GM21717 (cell line): ENCODE measurements around the gene GGT6.

Source experiments
- ATAC-seq: cut with Tn5 transposase; IDR thresholded peaks from one replicate; pipeline ENCODE4 v1.9.1; 2021; ENCODE audit warnings: mild to moderate bottlenecking, moderate library complexity; ENCODE audit not compliant: unreplicated experiment

GGT6 gene

GRCh38 chr17:4554997-4555799, 5.2 kb downstream of the GGT6 start, which contains the start of gene MYBBP1A:
TSS of gene MYBBP1A (minus strand) at chr17:4555384. CDS start at chr17:4555324, 60 bp downstream.
- peak; percentile 71 for ATAC-seq

DNA sequence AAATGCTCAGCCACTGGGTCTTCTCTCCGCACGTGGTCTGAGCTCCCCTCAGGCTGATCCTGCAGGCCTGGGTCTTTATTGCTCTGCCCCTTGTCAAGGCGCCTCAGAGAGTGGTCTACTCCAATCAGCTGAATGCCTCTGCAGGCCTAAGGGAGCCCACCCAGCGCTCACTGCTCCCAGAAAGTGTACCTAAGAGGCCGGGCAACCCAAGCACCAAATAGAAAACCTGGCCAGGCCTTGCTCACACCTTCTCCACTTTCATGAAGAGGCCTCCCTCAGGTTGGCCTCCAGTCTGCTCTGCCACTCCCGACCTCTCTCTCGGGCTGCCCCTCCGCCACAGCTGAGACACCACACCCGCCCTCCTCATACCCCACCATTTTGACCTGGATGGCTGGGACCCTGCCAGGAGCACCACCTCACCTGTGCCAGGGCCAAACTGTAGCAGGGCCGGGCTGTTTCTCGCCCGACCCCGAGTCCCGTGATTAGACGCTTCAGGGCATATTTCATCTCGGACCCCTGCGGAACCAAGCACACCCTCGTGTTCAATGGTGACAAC, 5.9 kb downstream of the GGT6 start:
- no peak for ATAC-seq

DNA sequence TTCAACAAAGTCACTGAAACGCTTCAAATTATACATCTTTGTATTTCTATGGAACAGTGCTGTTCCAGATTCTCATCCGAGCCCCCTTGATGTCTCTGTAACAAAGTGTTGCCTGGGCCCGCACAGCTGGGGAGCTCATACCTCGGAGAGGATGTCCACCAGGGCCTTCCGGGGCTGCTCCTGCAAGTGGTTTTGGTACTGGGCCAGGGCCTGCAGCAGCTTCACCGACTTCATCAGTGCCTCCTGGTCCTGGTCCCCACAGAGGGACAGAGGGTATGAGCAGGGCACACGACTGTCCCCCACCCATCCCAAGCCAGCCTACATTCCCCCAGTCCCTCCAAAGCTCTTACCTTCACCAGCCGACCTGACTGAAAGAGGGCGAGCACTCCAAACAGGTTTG, 6.7 kb downstream of the GGT6 start:
- ATAC-seq = no peak

DNA sequence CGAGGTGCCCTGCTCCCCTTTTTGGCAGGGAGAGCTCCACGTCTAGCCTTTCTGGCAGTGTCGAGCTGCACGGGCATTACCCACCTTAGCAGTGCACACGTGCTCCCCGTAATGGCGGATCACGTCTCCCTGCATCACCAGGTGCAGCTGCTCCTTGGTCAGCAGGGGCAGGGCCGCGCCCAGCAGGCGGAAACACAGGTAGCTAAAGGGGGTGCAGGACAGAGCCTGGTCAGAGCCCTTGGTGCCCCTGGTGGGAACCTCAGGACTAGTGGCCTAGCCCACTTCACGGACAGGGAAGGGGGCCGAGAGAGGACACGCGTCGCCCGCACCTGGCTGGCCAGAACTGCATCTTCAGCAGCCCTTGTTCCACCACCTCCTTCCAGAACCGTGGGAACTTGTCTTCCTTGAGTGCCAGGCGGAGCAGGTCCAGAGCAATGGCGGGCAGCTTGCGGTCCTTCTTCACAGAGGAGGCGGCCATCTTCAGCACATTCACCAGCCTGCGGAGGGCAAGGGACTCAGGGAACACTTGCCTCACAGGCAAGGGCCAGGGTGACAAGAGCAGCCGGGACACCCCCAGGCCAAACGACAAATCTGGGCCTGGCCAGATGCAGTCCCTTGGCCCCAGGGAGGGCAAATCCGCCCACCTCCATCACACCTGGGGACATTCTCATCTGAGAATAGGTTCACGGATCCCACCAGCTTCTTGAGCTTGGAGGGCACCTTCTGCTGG, 8.4 kb downstream of the GGT6 start:
- ATAC-seq = no peak

DNA sequence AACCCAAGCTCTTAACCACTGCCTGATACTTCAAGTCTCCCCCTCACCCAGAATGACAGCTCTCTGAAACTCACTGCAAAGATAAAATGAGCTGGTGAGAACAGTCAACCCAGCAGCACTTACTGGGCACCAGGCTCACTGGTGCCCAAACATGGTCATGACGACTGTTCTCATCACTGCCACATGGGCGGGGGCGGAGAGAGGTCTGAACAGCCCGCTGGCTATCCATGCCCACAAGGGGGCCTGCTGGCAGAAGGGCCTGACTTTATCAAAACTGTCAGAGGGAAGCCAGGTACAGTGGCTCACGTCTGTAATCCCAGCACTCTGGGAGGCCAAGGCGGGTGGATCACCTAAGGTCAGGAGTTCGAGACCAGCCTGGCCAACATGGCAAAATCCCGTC, 9.2 kb downstream of the GGT6 start:
- ATAC-seq = no peak

DNA sequence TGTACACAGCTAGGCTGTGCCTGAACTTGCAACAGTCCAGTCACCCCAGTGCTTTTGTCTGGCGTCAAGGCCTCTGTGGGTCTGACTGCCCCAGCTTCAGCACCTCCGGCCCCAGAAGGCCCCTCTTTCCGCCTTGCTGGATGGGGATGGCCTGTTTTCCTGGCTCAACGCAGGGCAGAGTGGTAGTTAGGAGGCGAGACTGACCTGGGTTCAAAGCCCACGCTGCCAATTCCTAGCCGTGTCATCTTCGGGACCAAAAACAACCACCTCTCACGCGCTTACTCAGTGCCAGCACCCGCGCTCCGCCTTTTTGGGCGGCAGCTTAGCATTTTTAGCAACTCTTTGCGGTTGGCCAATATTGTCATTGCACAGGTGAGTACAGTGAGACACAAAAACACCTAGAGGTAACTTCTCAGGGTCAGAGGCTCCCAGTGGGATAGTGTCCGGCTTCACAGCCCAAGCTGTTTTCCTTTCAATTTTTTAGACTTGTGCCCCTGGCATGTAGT, 9.8 kb downstream of the GGT6 start:
- no peak for ATAC-seq

GRCh38 chr17:4549781-4550533, 10.4 kb downstream of the GGT6 start:
- no peak for ATAC-seq

DNA sequence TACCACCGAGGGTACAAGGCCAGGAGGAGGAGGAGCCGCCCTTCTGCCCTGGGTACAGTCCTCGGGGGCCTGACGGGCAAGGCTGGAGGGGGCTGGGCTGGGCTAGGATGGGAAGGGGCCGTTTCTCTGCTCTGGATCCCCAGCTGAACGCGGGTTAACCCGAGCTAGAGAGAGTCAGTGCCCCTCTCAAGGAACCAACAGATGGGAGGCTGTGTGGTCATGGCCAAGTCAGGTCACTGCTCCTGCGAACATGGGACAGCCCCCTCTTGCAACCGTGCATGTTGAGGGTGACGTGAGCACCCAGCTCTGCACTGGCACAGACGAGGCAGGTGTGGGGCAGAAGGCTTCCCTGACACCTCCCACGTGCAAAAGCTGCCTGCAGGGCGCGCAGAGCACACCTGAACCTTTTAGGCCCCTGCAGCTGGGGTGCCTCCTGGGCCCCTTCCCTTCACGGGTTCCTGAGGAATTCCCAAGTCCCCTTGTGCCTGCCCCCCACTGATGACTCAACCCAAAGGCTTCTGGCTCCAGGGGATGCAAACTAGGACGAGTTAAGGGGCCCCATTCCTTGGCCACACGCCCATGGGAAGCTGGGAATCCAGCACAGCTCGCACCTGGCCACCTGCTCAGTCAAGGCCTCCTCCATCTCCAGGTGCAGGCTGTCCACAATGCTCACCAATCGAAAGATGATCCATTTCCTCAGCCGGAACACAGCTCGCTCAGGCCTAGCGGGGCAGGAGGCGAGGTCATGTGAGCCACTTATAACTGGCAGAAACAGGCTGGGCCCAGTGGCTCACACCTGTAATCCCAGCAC, 11.5 kb downstream of the GGT6 start:
- ATAC-seq = no peak

GRCh38 chr17:4548061-4548461, 12.3 kb downstream of the GGT6 start:
- ATAC-seq = no peak

DNA sequence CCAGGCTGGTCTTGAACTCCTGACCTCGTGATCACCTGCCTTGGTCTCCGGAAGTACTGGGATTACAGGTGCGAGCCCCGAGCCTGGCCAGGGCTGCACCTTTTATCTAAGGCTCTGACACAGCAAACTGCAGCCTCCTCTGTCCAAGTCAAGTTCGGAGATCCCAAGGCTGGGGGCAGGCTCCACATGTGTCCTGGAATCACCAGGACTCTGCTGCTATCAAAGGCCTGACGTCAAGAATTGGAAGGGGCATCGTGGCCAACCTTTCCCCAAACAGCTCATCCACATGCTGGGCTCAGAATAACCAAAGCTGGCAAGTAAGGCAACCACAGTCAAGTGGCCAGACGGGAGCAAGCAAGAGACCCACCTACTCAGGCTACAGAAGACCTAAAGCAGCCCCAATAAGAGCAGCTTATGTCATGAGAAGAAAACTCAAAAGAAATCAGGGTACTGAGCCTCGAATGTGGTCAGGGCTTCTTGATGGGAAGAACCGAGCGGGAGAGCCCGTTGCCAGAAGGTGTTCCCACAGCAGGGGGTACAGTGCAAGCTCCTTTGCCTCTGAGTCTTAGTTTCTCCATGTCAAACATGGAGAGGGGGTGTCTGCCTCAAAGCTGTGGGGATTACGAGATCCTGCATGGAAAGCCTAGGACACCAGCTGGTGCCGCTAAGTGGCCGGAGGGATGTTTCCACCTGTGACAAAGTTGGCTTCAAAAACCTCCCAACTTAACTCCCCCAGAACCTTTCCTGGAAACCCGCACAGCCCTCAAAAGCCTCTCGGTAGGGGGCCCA, 13.1 kb downstream of the GGT6 start:
- ATAC-seq = no peak

GRCh38 chr17:4545217-4545951, 15.0 kb downstream of the GGT6 start:
- no peak for ATAC-seq

DNA sequence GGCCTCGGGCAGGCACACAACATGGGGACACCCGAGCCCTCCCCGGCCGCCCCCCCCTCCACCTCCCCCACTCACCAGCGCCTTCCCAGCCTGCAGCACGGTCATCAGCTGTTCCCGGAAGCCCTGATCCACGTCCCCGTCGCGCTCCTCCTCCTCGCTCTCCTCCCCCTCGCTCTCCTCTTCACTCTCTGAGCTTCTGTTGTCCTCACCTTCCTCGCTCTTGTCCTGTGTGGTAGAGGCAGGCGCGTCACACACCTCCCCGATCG, 15.5 kb downstream of the GGT6 start:
- ATAC-seq = no peak

- no peak for ATAC-seq
Observed at GRCh38 chr17:4544135-4544950, 16.0 kb downstream of the GGT6 start.

DNA sequence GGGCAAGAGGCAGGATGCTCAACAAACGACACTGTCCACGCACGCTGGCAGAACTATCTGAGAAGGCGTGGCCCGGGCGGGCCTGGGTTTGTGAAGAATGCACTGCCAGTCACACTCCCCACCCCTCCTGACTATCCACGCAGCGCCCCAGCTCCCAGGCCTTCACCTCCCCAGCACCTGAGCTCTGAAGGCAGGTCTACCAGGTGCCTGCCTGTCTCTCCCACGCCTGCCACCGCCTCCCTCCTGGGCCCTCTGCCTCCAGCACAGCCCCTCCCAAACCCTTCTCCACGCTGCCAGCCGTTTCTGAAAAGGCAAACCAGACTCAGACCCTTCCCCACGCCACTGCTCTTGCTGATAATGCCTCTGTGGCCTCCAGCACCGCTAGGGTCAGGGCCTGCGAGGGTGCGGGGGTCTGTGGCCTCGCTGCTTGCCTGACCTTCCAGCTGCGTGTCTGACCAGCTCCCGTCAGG, 16.8 kb downstream of the GGT6 start:
- no peak for ATAC-seq

- ATAC-seq = no peak
Observed at GRCh38 chr17:4542726-4543191, 17.6 kb downstream of the GGT6 start.

DNA sequence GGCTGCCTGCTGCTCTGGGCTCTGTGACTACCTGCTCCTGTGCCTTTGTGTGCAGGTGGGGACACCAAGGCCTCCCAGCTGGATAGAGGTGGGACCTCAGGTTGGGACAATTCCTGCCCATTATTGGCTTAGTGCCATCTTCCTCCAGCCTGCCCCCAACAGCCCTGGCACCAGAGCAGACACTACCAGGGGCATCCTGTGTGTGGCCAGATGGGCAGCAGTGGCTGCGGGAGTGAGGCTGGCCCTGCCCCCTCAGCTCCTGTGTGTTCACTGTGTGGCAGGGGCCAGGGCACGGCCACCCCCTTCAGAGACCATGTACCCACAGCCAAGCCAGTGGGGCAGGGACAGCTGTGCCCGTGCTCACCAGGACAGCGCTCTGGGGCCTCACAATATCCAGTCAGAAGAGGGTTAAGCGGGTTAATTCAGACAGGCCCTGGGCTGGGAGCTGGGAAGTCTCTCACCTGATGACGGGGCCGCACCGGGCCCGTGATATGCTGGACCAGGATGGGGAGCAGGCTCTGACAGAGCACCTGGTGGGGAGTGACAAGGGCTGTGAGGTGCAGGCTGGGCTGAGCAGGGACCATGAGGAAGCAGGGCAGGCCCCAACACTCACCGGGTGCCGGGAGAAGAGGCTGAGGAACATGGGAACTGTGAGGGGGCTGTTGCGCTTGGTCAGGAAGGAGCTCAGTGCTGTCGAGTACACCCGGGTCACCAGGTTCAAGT, 18.2 kb downstream of the GGT6 start:
- no peak for ATAC-seq

DNA sequence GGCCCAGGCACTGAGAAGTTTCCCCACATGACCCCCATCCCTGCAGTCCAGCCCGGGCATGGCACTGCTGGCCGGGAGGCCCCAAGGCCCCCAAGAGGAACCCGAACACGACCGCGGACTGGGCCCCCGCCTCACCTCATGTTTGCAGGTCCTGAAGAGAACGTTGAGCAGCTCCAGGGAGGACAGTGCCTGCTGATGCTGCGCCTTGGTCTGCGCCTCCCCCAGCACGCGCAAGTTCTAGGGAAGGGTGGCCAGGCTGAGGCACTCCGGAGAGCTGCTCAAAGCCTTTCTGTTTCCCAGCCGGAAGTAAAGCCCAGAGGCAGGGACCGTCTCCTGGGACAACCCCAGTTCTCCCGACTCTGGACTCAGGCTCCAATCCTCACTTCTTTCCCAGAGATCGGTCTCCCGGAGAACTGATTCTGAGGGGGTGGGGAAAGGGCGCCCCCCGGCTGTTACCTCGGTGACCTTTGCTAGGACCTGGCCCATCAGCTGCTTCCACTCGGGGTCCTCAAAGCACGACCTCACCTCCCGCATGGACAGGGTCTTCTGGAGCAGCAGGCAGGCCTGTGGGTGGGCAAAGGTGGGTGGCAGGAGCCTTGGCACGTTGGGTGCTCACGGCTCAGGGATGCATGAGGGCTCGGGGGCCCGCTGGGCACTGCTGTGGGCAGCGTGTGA, 18.9 kb downstream of the GGT6 start:
- ATAC-seq = no peak
